ENCODE data around the gene PPM1D.
"Not testable (repeated sequence)": the region's sequence is repeated elsewhere in the genome, so short reads cannot be mapped to it uniquely, and the experiment has no call there.

The PPM1D gene

DNA sequence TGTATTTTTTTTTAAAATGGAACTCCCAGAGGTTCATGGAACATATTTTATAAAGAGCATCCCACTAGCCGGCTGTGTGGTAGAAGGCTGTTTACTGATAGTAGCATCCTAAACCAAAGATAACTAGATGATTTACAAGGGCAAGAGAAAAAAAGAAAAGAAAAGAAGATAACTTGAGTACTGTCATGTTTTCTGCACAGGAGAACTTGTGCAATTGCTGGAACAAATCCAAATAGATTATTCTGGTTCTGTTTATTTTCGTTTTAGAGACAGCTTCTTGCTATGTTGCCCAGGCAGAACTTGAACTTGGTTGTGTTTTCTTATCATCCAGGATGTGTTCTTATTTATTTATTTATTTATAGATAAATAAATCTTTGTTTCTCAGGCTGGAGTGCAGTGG, 20.9 kb upstream of the PPM1D start:
- no peak for TF ChIP-seq CTCF (IDR thresholded peaks at IDR 0.05; ENCODE audit: insufficient read depth, low read depth, low read length, missing control alignments)
- no peak for DNase-seq (ENCODE audit: low read depth)
- H3K4me3 ChIP-seq (ENCODE audit: low read length): no peak overlapping the region

DNA sequence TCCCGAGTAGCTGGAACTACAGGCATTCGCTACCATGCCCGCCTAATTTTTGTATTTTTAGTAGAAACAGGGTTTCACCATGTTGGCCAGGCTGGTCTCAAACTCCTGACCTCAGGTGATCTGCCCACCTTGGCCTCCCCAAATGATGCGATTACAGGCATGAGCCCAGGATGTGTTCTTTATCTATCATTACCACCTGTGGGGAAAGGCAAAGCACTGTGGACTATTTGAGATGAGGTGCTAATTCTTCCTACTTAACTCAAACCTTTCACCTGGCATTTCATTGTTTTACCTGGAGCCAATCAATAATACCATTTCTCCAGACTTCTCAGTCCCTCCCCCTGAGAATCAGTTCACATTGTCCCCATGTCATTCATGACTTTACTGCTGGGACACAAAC, 20.4 kb upstream of the PPM1D start:
- H3K4me3 ChIP-seq (ENCODE audit: low read length): no peak overlapping the region
- DNase-seq (ENCODE audit: low read depth): no peak
- no peak for TF ChIP-seq CTCF (IDR thresholded peaks at IDR 0.05; ENCODE audit: insufficient read depth, low read depth, low read length, missing control alignments)

DNA sequence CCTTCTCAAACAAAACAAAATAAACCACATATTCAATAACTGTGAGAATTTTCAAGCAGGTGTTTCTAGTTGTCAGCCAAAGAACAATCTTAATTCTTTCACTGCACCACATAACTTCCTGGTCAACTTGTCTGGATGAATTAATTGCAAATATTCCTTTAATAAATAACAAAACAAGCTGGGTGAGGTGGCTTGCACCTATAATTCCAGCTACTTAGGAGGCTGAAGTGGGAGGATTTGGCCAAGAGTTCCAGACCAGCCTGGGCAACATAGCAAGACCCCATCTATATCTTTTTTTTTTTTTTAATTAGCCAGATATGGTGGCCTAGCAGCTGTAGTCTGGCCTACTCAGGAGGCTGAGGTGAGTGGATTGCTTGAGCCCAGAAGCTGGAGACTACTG, 17.0 kb upstream of the PPM1D start:
- TF ChIP-seq CTCF (IDR thresholded peaks at IDR 0.05; ENCODE audit: insufficient read depth, low read depth, low read length, missing control alignments): no peak
- no peak overlapping the region for H3K4me3 ChIP-seq (ENCODE audit: low read length)
- DNase-seq (ENCODE audit: low read depth): no peak

- no peak for TF ChIP-seq CTCF (IDR thresholded peaks at IDR 0.05; ENCODE audit: insufficient read depth, low read depth, low read length, missing control alignments)
- H3K4me3 ChIP-seq (ENCODE audit: low read length): no peak overlapping the region
- peak; percentile 69 for DNase-seq (ENCODE audit: low read depth)
Observed at GRCh38 chr17:60585887-60586286, 14.1 kb upstream of the PPM1D start.

DNA sequence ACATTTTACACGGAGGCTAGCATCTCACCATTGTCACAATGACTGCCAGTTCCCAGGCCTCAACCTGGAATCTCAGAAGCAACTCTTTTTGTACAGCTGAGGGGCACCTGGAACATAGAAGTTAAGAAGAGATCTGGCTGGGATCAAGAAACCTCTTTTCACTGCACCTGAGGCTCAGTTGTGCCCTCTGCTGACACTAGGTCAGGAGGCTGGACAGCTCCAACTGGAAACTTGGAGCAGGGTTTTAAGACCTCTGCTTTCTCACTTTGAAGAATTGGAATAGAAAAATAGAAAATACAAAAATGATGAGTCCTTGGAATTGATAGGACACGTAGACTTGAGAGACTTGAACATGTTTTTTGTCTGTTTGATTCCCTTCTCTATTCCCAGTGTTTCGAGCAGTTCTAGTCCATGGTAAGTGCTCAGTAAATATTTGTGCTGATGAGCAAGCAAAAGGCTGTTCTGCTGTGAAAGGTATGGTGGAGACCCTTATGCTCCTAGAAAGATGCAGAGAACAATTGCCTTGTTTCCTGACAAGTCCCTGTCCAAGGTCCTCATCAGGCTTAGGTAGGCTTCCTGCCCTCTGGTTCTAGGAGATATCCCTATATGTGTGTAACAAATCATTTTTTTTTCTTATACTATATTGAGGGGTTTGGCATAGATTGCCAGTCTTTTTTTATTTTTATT, 13.6 kb upstream of the PPM1D start:
- DNase-seq (ENCODE audit: low read depth): no peak
- TF ChIP-seq CTCF (IDR thresholded peaks at IDR 0.05; ENCODE audit: insufficient read depth, low read depth, low read length, missing control alignments): peak; percentile 26
- no peak overlapping the region for H3K4me3 ChIP-seq (ENCODE audit: low read length)

GRCh38 chr17:60590070-60590469, 9.9 kb upstream of the PPM1D start:
- no peak for TF ChIP-seq CTCF (IDR thresholded peaks at IDR 0.05; ENCODE audit: insufficient read depth, low read depth, low read length, missing control alignments)
- DNase-seq (ENCODE audit: low read depth): no peak

DNA sequence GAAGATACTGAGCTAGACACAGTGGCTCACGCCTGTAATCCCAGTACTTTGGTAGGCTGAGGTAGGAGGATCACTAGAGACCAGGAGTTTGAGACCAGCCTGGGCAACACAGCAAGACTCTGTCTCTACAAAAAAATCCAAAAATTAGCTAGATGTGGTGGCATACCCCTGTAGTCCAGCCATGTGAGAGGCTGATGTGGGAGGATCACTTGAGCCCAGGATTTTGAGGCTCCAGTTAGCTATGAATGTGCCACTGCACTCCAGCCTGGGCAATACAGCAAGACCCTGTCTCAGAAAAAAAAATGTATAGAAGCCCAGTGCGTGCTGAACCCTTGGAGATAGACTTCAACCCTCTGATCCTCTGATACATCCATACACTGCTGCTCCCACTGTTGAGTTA, 7.2 kb upstream of the PPM1D start:
- no peak for TF ChIP-seq CTCF (IDR thresholded peaks at IDR 0.05; ENCODE audit: insufficient read depth, low read depth, low read length, missing control alignments)
- DNase-seq (ENCODE audit: low read depth): no peak
- H3K4me3 ChIP-seq (ENCODE audit: low read length): no peak overlapping the region

More at GRCh38 chr17:60590070-60590469, 9.9 kb upstream of the PPM1D start:
- no peak overlapping the region for H3K4me3 ChIP-seq (ENCODE audit: low read length)

GRCh38 chr17:60593441-60594036, 6.5 kb upstream of the PPM1D start:
- not testable (repeated sequence) for DNase-seq (ENCODE audit: low read depth); H3K4me3 ChIP-seq (ENCODE audit: low read length)

- not testable (repeated sequence) for H3K4me3 ChIP-seq (ENCODE audit: low read length); DNase-seq (ENCODE audit: low read depth)
Observed at GRCh38 chr17:60594170-60594569, 5.8 kb upstream of the PPM1D start.
